Myocyte (in vitro differentiated cells): Measurements from ENCODE around the gene IL6R. TPM values are rescaled to one million over a fixed set of nuclear protein-coding genes. Genes with fewer than 3 reads are reported as not detected.
"Not testable (repeated sequence)": the region's sequence is repeated elsewhere in the genome, so short reads cannot be mapped to it uniquely, and the experiment has no call there.

ENCODE experiments used
- DNase-seq: peaks from one replicate; pipeline ENCODE4 v3.0.0-alpha.2; 2012; ENCODE audit warnings: low read depth
- total RNA-seq: library from RNA; depleted of rRNA; stranded (reverse); fragments of >200 nt; gene quantifications from 2 replicates; pipeline ENCODE4 v1.2.3, GENCODE V29; 2014

IL6R gene
- total RNA-seq, 1 donor from 2014 or later, result 5.4 TPM

DNA sequence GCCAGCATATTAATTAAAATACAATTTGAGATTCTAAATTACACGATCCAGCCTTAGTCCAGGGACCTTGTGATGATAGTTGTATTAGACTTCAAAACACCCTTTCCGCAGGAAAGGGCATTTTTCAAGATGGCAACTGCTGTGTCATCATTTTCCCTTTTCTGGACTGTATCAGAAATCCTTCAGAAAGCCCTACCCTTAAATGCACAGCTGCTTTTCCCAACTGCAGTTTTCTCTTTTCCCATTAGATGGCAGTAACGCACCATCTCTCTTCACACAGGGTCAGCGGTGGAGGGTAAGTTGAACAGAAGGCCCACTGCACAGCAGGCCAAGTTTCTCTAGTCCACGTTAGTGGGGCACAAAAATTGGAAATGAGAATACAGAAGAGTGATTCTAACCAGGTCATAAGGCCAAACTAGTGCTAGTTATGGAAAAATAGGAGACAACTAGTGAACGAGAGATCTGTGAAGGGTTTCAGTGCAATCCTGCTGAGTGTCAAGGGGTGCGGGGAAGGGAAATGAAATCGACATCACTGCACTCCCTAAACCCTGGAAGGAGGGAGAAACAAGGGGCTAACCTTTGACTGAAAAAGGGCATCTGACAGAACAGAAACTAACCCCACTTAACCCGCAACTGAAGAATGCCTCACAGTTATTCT, 74.8 kb downstream of the IL6R start:
- DNase-seq, result peak; percentile 91

DNA sequence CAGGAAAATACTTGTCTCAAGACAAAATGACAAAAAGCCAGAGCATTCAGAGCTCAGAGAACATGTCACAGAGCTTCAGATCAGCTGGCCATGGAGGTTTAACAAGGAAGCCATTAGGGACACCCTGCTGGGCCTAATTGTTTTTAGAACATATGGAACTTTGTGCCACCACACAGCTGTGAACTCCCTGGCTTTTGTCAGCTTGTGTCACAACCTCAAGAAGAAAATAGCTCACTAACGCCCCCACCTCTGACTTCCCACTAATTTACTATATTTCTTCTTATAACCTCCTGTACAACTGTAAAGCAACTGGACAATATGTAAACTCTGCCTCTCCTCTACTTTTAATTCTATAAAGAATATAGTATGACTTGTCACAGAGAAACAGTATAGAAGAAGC, 75.9 kb downstream of the IL6R start:
- no peak for DNase-seq

DNA sequence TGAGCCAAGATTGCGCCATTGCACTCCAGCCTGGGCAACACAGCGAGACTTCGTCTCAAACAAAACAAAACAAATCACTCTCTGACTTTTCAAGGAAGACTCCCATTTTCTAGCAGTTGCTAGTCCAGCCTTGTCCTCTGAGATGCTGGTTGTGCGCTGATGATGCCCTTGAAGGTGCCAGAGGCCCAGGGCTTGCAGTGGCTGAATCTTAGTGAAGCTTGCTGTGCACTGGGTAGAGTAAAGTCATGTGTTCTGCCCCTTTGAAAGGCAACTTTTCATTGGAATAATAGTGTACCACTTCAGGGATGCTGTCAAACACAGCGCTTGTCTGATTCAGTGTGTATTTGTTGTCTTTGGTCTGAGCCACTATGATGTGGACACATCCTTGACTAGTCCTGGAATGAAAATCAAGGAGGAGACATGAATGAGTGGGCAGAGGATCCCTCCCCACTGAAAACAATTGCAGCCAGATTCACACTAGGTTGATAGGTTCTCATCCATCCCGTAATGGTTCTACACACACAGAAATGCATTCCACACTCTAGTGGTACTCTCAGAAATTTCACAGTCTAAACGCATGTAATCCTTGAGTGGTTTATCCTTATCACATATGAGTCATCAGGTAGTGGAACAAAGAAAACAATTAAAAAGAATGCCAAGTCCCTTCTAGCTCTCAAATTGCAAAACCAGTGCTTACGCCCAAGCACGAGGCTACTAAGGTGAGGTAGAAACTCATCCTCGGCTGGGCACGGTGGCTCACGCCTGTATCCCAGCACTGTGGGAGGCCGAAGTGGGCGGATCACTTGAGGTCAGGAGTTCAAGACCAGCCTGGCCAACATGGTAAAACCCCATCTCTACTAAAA, 79.0 kb downstream of the IL6R start:
- no peak for DNase-seq

DNA sequence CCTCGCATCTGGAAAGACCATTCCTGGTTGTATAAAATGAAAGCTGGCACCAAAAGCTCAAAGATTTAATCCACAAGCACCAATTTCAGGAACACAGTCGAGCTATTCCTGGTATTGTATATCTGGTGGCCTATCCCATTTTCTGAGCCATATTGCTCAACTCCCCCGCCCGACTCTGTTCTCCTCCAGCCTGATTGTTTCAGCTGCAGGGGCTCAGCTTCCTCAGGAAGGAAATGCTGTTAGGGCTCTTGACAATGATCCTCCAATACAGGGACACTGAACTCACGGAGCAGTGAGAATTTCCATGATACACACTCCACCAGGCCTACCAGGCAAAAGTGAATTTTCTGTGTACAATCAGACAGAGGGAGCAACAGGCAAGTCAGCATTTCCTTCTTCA, 80.0 kb downstream of the IL6R start:
- DNase-seq, result no peak

DNA sequence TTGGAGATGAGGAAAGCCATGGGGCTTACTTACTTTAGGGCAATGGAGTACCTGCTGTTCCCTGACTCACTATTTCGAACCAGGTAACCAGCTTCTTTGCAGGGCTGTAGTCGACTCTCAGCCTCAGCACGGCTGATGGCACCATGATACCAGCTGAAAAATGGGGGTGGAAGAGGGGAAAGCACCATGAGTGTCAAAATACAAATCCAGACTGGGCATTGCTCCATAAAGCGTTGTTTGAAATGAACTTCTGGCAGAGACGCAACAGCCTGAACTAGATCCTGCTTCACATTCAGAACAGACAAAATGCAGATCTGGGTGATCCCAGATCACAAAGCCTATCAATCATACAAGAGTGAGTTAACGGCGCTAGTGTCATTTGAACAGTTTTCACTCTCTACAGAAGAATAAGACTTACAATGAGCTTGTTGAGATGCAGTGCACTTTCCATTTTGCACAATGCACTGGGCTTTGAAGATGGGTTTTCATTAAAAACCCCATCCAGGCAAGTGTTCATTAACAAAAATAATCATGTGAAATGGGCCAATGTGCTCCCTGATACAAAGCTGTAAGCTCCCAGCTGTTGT, 80.9 kb downstream of the IL6R start:
- DNase-seq, result no peak

DNA sequence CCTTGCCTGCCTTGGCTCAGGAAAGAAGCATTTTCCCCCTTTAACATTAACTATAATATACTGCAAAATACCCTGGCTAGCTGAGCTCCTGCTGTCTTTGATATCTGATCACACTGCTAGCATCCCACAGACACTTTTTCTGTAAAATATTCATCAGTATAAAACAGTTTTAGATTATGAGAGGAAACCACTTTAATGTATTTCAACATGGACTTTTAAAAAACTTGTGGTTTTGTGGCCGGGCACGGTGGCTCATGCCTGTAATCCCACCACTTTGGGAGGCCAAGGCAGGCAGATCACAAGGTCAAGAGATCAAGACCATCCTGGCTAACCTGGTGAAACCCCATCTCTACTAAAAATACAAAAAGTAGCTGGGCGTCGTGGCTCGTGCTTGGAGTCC, 81.6 kb downstream of the IL6R start:
- not testable (repeated sequence) for DNase-seq

DNA sequence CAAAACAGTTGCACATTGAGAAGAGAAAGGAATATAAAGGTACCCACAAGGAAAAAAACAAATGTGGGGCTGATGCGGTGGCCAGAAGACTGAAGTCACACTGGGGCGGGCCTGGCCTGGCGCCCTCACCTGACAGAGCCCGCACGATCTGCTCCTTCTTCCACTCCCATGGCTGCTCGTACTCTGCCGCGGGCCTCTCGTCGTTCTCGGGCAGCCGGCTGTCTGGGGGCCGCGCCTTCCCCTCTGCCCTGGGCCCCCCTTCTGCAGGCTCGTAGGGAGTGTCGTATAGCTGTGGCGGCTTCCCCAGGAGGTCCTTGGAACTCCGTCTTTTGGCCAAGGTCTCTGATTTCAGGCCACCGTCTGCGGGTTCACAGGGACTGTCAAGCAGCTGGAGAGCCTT, 83.8 kb downstream of the IL6R start:
- DNase-seq, result no peak

DNA sequence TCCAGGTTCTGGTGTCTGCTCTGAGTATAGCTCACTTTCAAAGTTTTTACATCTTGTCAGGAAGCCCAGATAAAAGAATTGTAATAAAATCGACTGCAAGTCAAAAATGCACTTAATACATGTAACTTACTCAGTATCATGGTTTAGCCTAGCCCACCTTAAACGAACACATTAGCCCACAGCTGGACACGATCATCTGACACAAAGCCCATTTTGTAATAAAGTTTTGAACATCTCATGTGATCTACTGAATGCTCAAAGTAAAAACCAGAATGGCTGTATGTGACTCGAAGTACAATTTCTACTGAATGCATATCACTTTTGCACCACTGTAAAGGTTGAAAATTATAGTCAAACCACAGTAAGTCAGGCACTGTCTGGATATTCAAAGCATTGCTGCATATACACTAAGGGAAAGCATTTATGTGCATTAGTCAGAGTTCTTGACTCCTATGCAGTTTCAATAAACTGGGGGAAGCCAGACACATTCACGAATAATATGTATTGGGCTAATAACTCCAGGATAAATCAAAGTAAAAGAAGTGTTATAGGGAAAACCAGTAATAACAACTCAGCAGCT, 84.6 kb downstream of the IL6R start:
- DNase-seq, result no peak

DNA sequence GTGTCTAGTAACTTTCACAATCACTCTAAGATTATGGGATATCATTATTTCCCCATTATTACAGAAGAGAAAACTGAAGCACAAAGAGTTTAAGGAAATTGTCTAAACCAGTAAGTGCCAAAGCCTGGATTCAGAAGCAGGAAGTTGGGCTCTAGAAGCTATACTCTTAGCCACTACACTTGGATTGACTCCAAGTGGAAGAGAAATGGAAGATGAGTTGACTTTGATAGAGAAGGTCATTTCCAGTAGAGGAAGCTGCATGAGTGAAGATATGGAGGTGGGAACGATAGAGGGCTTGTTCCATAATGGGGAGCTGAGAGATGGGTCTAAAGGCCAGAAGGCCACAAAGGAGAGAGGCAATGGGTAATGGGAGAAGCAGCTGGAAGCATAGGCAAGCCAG, 85.2 kb downstream of the IL6R start:
- no peak for DNase-seq

DNA sequence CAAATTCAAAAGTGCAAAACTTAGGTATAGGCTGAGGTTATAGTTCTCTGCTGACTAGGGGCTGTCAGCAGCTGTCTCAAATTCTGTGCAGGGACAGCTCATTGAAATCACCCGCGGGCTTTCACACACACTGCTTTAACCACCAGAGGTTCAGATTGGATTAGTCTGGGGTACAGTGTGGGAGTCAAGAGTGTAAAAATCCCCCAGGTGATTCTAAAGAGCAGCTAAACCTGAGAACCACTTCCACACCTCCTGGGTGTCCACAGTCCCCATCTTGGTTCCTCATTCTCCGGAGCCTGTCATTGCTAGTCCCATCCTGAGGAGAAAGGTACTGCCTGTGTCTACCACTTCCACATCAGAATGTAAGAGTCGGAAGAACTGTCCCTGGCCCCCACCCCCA, 87.0 kb downstream of the IL6R start:
- DNase-seq, result no peak

DNA sequence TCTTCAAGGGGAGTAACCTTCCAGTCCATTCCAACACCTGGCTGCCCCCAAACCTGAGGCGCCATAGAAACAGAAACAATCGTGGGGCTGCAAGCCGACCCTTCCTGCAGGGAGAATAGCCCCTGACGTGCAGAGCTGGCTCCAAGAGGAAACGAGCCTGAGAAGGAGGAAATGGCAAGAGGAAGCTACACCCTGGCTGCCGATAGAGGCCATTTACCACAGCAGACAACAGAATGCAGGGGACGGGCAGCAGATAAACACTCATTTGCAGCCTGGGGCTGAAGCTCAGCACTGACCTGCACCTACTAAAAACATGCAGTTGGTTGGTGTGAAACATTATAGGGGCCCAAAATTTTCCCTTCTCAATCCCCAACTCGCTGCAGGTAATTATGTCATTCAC, 88.1 kb downstream of the IL6R start:
- no peak for DNase-seq

DNA sequence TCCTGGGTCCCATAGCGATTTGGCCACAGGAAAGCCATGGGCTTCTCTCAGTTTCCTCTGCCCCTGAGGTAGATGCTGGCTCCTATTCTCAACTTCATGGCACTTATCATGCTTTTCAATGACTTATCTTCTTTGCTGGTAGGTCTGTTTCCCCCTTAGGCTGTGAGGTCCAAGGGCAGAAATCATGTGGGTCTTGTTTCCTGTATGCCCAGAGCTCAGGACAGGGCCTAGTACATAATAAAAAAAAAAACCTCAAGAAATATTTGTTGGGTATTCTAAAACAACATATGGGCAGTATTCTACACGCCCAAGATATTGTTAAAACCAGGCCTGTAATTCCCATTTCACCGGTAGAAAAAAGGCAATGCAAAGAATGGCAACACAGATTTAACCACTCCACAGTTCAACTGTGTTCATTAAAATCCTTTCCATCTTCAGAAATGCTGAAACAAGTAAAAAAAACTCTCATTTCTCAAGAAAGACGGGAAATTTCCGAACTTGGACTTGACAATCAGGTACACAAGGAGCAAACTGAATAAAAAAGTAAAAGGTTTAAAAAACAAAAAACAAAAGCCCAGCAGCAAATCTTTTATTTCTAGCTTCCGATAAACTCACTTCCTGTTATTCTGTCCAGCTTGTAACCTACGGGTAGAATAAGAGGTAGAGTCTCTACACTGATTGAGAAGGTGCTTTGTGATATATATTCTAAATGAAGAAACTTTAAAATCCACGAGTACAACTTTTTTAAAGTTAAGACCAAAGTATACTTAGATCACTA, 90.5 kb downstream of the IL6R start:
- DNase-seq, result no peak

DNA sequence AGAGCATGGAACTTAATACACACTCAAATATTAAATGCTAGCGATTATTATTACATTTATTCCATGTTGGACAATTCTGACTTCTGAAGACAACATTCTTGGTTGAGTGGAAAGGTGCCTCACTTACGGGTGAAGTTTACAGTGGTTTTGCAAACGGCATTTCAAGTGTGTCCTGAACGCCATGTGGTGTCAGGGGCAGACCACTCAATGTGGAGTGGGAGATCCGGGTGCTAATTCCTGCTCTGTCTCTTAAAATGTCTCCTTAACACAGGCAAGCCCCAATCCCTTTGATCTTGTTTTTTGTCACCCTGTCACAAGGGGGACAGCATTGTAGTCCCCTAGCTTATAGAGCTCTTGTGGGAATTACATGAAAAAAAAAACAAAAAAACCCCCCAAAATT, 91.2 kb downstream of the IL6R start:
- no peak for DNase-seq

DNA sequence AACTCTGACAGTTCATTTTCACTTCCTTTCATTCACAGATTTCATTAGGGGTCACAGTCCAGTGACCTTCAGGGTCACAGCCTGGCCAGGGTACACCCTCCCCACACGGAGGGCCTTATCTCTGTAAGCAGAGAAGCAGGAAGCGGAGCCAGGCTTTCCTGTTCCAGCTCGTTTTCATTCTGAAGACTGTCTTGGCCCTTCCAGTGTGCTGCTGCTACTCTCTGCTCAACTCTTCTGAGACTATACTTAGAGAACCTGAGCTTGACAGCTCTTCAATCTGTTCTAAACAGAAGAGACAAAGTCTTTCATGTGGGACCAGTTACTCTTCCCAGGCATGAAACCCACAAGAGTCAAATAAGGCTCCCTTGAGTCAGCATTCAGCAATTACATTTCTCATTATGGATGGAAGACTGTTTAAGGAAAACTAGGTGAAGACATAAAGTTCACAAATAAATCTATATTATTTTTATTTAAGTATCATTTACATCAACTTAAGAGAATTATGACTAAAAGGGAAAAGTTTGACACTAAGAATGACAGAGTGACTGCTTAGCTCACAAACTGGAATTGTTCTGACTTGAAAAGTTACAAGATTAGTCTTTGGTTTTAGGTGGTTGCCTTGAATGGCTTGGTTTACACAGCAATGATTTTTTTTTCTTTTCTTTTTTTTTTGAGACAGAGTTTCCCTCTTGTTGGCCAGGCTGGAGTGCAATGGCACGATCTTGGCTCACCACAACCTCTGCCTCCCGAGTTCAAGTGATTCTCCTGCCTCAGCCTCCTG, 92.1 kb downstream of the IL6R start:
- DNase-seq, result no peak

DNA sequence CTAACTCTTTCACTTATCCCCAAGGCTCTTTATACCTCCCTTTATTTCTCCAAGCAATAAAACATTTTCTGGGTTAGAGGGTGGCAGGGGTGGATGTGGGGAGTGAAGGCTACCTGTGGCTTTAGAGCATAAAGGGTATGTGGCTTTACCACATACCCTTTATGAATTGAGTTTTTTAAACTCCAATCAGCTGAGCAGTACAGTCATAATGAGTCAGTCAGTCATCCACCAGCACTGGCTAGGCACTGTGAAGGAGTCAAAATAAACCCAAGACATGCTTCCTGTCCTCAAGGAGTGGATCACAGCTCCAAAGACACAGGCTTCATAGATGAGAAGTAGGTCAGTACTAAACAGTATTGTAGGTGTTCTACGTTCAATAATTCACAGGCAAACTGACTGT, 94.3 kb downstream of the IL6R start:
- DNase-seq, result no peak

DNA sequence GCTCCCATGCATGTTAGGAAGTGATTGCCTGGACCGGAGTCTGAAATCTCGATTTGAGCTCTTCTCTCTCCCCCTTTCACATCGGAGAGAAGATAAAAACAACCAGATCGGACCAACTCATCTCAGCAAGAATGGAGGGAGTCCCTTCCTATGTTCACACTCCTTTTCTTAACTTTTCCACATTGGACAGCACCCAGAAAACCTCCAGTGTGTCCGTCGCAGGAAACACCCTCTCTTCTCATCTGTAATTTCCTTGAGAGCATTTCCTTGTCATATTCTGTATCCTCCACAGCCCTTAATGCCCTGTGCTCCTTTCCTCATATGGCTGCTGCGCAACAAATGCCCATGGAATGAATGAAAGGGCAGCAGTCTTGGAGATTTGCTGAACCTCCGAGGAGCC, 95.4 kb downstream of the IL6R start:
- no peak for DNase-seq

DNA sequence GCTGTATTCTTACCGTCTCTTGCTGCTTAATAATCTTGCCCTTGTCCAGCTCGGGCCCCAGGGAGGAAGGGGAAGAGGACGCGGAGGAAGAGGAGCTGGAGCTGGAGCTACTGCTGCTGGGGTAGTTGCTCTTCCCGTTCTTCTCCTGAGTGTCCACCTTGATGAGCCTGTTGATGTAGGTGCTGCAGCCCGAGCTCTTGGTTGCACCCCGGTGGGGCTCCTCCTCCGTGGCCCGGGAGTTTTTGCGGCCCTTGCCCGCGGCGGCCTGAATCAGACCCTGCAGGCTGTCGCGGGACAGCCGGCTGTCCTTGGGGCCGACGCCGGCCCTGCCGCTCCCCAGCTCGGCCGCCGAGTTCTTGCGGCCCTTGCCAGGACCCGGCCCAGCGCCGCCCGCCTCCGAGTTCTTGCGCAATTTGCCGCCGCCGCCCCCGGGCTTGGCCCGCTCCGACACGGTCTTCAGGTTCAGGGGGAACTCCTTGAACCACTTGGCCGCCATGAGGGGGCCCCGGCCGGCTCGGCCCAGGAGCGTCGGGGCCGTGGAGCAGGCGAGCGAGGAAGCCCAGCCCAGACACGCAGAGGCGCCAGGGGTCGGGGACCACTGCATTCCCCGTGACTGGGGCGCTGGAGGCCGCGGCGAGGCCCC, 96.4 kb downstream of the IL6R start:
- no peak for DNase-seq

DNA sequence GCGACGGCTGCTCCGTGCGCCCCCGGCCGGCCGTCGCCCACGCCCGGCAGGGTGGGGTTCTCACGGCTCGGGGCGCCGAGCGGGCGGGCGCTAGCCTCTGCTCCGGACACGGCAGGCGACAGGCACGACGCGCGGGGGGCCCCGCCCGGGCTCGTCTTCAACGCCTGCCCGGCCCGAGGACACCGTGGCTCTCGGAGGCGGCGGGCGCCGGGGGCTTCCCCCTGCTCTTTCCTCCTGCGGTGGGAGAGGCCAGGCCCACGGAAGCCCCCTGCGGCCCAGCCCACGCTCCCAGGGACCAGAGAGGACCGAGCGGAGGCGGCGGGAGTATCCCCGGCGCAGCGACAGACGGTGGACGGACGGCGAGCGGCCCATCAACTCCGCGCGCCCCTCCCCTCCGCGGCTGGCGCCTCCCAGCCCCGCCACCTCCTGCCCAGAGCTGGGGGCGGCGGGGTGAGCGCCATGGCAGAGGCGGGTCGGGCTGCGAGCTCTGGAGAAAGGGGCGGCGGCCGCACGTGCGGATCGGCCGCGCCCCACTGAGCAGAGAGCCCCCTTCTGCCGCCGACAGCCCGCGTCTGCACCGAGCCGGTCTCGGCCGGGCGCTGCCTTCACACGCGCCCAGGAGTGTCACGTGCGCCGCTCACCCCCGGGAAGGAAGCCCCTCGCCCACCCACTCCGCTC, 97.1 kb downstream of the IL6R start, which contains the start of the genes SHE and TDRD10:
SHE (minus strand) TSS at position 347 of the 678 bp plus-strand sequence. CDS start 386 bp downstream, outside the sequence.
TDRD10 (plus strand) TSS at position 154 of the 678 bp plus-strand sequence. CDS start 4,685 bp downstream, outside the sequence.
- DNase-seq, result no peak

DNA sequence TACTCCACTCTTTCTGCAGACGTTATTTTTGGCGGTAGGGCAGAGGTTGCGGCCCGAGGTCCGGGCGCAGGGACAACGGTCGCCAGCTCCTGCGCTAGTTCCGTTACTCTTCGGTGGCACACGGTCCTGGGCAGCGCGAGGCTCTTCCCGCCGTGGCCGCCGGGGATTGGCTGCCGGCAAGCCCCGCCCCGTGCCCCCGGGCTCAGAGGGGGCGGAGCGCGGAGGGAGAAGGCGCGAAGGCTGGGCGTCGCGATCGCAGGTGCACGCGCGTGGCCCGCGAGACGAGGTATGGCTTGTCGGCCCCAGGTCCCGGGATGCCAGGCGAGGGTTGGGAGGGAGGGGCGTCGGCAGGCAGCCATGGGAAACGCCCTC, 97.6 kb downstream of the IL6R start:
- no peak for DNase-seq
